Stimulated activated CD8-positive, alpha-beta memory T cell treated with anti-CD3 and anti-CD28 coated beads, Interleukin-15, amount 100 ng/mL, for 24 hours (primary cell): ENCODE results near the gene GOLIM4.
A peak's percentile ranks its signal among the peaks of the same experiment; 100 is the strongest.
"Not testable (repeated sequence)": the region's sequence is repeated elsewhere in the genome, so short reads cannot be mapped to it uniquely, and the experiment has no call there.

ENCODE experiments used
- DNase-seq: peaks from one replicate; pipeline ENCODE4 v3.0.0-alpha.2; 2020; ENCODE audit warnings: low read depth

The GOLIM4 gene, protein sequence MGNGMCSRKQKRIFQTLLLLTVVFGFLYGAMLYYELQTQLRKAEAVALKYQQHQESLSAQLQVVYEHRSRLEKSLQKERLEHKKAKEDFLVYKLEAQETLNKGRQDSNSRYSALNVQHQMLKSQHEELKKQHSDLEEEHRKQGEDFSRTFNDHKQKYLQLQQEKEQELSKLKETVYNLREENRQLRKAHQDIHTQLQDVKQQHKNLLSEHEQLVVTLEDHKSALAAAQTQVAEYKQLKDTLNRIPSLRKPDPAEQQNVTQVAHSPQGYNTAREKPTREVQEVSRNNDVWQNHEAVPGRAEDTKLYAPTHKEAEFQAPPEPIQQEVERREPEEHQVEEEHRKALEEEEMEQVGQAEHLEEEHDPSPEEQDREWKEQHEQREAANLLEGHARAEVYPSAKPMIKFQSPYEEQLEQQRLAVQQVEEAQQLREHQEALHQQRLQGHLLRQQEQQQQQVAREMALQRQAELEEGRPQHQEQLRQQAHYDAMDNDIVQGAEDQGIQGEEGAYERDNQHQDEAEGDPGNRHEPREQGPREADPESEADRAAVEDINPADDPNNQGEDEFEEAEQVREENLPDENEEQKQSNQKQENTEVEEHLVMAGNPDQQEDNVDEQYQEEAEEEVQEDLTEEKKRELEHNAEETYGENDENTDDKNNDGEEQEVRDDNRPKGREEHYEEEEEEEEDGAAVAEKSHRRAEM

DNA sequence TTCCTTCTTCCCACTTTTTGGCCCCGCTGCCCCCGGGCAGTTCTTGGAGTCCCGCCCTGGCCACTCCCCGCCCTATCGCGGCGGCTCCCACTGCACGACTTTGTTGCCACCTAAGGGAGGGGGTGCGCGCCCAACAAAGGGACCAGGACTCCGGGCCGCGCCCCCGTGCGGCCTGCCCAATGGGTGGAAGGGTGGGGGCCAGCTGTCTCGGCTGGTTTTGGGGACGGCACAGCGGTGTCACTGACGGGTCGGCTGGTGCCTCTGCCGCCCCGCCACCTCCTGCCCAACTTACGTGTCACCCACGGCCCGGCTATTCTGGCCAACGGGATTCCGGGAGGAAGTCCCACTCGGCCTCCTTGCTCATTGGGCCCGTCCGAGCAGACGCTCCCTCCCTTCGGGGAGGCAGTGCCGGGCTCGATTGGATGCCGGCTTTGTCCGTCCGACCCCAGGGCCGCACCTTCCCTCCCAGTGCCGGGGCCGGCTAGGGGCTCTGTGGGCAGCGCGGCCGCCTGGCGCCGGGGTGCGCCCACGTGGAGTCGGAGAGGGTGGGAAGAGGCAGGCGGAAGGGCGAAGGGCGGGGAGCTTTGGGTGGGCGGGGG, at the start of gene GOLIM4:
TSS of gene GOLIM4 (minus strand) at position 314 of the 599 bp plus-strand sequence. CDS start 639 bp downstream, outside the sequence.
- peak; percentile 32 for DNase-seq

GRCh38 chr3:168141405-168141998, 45.8 kb upstream of the GOLIM4 start:
- DNase-seq: no peak

DNA sequence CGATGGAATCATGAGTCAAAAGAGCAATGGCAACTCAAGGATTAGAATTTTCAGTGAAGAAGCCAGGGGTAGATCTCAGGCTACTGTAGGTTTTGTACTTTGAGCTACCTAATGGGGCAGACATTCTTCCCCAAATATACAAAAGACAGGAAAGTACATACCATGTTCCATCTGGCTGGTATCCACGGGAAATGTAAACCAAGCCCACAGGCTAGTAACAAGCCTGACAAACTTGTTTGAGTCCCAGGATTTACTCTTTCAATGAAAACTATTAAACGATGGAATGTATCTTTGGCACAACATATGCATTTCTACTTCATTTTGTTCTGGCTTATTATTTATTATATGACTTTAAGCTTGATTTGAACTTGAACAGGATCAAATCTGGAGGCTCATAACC, 44.2 kb upstream of the GOLIM4 start:
- DNase-seq: no peak

GRCh38 chr3:168138421-168138820, 42.7 kb upstream of the GOLIM4 start:
- DNase-seq: no peak

- DNase-seq: no peak
Observed at GRCh38 chr3:168134931-168135330, 39.2 kb upstream of the GOLIM4 start.

- DNase-seq: not testable (repeated sequence)
Observed at GRCh38 chr3:168130250-168130649, 34.5 kb upstream of the GOLIM4 start.

- not testable (repeated sequence) for DNase-seq
Observed at GRCh38 chr3:168128463-168128862, 32.7 kb upstream of the GOLIM4 start.

- DNase-seq: no peak
Observed at GRCh38 chr3:168127466-168127865, 31.7 kb upstream of the GOLIM4 start.

DNA sequence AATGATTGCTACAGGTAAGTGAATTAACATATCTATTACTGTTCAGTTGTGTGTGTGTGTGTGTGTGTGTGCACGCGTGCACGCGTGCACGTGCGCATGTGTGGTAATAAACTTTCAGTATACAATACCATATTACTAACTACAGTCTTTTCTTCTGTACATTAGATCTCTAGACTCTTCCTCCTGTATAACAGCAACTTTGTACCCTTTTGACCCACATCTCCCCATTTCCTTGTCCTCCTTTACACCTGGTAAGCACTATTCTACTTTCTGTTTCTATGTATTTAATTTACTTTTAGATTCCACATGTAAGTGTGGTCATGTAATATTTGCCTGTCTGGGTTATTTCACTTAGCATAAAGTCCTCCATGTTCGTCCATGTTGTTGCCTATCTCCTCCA, 29.1 kb upstream of the GOLIM4 start:
- no peak for DNase-seq

DNA sequence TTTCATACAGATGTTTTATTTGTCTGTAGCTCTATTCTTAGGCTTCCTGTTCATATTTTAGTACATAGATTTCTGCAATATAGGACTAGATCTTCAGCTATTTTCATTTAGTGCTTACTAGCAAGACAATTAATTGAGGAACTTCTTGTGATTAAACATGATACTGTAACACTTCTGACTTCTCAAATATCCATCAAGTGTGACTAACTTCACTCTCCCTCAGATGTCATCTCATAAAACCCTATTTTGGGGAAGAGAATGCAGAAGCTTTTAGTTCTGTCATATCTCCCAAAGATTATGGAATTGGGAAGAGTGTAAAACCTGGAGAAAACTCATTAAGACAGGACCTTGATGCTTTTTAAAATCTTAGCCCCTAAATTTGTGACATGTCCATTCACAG, 28.6 kb upstream of the GOLIM4 start:
- no peak for DNase-seq

DNA sequence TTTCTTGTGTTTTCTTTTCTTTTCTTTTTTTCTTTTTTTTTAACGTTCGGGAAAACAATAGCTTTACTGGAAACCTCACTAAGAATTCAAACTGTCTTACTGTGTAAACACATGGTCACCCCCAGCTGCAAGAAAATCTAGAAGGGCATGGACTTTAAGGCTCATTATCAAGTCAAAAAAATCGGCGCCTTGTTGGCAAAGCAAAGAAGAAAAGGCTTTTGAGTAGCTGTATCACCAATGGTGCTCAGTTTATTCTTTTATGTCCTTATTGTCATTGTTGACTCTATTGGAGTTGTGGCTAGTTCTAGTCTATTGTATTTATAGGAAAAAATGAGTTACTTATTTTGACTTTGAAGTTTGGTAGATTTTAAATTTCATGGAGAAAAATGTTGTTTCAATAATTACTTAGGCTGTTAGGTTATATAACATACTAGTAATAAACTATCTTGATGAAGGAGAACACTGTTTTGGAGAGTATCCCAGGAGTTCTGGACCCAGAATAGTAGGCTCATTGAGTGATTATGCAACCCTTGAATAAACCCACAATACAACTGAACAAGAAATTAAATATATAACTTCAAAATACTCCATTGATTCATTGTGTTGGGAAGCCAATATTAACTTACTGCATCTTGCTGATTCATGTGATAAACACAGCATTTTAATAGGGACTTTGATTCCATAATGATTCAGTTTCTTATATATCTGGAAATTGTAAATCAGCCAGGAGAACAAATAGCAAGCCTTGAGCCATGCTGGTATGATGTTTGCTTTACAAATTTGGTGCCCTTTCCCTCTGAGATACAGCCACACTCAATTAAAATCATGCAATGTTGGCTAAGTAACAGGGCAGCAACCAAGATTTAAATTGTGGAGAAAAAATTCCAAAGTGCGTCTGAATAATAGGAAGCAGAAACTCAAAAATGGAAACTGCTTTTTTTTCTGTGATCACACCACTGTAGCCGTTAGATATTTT, 27.8 kb upstream of the GOLIM4 start:
- no peak for DNase-seq

DNA sequence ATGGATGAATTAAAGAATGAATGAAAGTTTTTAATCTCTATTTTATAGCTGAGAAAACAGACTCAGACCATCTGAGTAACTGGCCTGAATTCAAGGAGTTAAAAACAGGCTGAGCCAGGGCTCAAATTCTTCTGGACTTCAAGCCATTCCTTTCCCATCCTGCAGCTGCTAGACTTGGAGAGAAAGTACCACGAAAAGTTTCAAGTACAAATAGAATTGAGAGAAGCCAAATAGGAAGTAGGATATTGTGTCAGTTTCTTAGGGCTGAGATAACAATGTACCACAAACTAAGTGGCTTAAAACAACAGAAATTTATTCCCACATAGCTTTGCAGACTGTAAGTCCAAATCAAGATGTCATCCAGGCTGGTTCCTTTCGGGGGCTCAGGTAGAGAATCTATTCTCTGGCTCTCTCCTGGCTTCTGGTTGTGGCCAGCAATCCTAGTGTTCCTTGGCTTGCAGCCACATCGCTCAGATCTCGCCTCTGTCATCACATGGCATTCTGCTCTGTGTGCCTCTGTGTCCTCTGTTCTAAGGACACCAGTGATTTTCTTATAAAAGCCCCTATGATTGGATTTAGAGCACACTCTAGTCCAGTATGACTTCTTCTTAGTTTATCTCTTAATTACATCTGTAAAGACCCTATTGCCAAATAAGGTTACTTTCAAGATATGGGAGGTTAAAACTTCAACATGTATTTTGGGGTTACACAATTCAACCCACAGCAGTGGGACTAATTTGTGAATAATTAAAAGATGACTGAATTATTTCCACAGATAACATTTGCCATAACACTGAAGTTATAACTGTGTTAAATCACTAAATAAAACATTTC, 25.7 kb upstream of the GOLIM4 start:
- no peak for DNase-seq

DNA sequence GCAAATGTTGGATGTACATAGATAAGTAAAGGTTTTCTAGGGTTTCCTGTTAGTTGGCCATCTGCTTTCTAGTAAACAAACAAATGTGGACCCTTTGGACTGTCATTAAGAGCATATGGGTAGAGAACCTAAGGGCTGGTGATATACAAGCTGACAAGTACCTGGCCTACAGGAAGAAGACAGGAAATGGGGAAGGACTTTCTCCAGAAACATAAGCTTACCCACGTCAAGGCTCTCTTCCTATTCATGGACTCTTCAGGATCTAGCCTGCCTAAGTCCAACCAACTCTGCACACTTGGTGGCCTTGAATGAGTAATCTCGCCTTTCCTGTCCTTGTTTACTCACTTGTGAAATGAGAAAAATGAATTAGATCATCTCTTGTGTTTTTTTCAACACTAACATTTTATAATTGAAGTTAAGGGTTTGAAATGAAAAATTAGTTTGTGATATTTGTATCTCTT, 22.2 kb upstream of the GOLIM4 start:
- no peak for DNase-seq

DNA sequence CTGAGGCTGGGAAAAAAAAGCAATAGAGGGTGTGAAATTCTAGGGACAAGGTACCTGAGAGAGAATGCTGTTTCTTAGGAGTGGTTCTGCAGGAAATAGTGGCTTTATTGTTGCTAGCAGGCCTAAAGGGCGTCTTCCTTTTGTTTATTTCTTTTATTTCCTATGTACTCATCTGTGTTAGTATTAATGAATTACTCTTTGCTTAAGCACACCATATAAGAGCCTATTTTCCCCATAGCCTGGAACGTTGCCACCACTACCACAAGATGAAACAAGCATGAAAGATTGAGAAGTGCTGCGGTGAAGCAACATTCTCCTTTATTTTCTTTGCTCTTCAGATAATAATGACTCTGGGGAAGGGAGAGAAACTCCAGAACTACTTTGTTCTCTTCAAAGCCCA, 21.3 kb upstream of the GOLIM4 start:
- DNase-seq: no peak

GRCh38 chr3:168116279-168116678, 20.6 kb upstream of the GOLIM4 start:
- no peak for DNase-seq

GRCh38 chr3:168113848-168114247, 18.1 kb upstream of the GOLIM4 start:
- DNase-seq: no peak

- no peak for DNase-seq
Observed at GRCh38 chr3:168112894-168113293, 17.2 kb upstream of the GOLIM4 start.

- DNase-seq: no peak
Observed at GRCh38 chr3:168104361-168104760, 8.6 kb upstream of the GOLIM4 start.

DNA sequence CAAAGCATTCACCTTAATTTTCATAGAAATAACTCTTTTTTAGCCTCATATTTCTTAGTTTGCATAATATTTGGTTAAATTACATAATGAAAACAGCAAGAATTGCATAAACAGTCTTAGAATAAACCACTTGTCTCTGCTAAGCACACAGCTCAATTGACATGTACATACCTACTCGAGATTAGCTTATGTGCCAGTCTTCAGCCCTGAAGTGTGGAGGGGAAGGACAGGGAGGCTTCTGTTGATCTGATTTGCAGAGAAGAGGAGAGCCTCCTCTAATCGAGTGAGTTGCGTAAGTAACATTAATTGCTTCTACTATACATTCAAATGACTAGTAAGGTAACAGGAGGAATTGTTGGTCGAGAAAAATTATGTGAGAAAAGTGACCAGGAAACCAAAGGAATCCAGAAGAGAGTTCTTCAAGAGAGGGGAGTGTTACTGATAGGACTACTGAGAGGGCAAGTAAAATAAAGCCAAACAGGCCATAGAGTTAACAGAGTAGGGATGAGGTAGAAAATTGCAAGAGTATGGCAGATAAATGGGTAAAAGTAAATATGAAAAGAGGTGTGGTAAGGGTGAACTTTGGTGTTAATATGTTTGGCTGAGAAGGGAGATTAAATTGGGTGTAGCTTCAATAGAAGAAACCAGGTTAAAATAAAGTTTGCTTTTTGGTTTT, 7.1 kb upstream of the GOLIM4 start:
- no peak for DNase-seq
